Stimulated activated CD4-positive, alpha-beta T cell treated with anti-CD3 and anti-CD28 coated beads, Interleukin-15, amount 100 ng/mL, for 48 hours (primary cell): ENCODE data around the gene CLEC4F.
"Not testable (repeated sequence)": the region's sequence is repeated elsewhere in the genome, so short reads cannot be mapped to it uniquely, and the experiment has no call there.

Experiments used
- DNase-seq, 2 donors: peaks; one replicate each; pipeline ENCODE4 v3.0.0-alpha.2; 2020; ENCODE audit warnings: low read depth in 2 of 2

The CLEC4F gene

DNA sequence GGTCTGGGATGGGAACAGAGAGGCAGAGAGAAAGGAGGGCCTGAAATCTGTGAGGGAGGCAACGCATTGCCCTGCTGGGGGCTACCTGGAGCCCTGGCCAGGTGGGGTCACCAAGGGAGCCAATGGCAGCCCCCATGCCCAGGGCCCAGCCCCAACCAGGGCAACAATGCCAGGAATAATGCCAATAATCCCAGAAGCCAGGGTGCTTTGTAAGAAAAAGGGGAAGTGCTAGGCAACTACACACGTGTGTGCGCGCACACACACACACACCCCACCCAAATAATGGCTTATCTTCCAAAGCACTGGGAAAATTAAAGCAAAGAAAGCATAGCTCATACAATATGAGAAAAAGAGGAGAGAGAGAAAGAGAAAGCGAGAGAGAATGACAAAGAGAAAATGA, 7.0 kb upstream of the CLEC4F start:
- DNase-seq = no peak

- no peak for DNase-seq
These were observed 6.4 kb upstream of the CLEC4F start for GRCh38 chr2:70826696-70827350.

GRCh38 chr2:70823249-70823648, 2.9 kb upstream of the CLEC4F start:
- no peak for DNase-seq

- DNase-seq = no peak
These were observed 2.4 kb upstream of the CLEC4F start for GRCh38 chr2:70822843-70823242.

- no peak for DNase-seq
These were observed 3.0 kb downstream of the CLEC4F start for GRCh38 chr2:70817284-70817954.

- DNase-seq = no peak
These were observed 3.7 kb downstream of the CLEC4F start for GRCh38 chr2:70816726-70817125.

DNA sequence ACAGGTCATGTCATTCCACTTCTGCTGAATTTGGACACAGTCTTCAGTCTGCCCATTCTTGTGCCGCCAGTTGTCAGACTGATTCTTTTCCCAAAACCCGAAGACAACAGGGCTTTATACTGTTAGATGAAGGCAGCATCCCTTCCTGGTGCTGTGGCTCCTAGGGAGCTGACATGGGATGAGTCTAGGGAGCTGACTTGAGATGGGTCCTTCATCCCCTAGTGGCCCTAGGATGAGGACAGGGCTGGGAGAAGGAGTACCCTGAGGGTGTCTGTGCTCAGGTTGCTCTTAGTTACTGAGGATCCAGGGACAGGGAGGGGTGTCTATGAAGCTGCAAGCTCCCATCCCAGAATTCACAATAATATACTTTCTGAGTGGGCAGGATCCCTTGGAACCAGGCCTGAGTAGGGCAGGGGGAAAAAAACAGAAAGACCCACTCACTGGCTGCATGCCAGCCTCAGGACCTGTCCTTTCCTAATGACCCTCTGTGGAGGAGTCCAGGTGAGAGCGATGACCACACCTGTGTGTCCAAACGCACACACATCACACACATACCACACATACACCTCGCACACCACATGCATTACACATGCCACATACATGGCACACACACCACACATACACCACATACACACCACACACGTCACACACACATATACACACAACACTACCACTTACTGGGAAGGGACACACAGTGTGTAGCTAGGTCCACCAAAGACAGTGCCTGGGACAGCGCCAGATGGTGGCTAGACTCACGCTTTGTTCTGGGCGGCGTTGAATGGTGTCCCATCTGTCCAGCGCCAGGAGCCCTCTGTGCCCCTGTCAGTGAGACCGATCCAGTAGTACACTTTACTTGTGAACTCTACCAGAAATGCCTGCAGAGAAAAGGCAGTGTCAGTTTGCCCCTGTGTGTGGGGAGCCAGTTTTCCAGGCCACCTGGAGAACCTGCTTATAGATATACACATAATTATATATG, 11.1 kb downstream of the CLEC4F start:
- no peak for DNase-seq

DNA sequence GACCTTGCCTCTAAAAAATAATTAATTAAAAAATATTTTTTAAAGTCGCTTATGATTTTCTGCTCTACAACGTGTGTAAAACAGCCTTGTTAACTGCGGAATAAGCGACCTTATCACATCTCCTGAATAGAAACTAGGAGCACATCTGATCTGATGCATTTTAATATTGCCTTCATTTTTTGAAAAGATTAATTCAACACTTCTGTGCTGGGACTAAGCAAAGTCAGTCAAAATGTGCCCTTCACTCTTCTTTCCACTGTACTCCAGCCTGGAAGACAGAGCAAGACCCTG, 12.6 kb downstream of the CLEC4F start:
- DNase-seq = no peak

- DNase-seq = no peak
These were observed 13.1 kb downstream of the CLEC4F start for GRCh38 chr2:70807102-70807827.

- no peak for DNase-seq
These were observed 13.8 kb downstream of the CLEC4F start for GRCh38 chr2:70806620-70807019.

- no peak for DNase-seq
These were observed 14.4 kb downstream of the CLEC4F start for GRCh38 chr2:70806013-70806412.

- no peak for DNase-seq
These were observed 18.7 kb downstream of the CLEC4F start for GRCh38 chr2:70801607-70802263.

GRCh38 chr2:70799706-70800105, 20.7 kb downstream of the CLEC4F start:
- DNase-seq = no peak

GRCh38 chr2:70797996-70798395, 22.4 kb downstream of the CLEC4F start:
- DNase-seq = not testable (repeated sequence)

- no peak for DNase-seq
These were observed 22.9 kb downstream of the CLEC4F start for GRCh38 chr2:70797506-70797905.

DNA sequence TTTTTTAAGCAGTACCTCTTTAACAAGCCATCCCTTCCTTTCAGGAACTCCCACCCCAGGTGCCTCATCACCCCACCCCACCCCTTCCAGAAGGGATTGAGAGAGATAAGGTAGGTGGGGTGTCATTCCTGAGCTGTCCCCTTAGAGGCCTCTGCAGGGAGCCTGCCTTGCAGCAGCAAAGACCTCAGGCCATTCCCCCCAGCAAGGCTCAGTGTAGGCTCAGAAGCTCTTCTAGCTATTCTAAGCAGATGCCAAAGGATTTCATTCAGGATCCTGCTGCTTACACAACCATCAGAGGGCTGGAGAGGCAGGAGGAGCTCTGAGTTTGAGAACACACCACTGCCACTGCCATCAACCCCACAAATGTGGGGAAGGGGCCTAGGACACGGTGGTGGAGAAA, 24.1 kb downstream of the CLEC4F start:
- no peak for DNase-seq

GRCh38 chr2:70795164-70795995, 25.0 kb downstream of the CLEC4F start:
- DNase-seq = no peak

DNA sequence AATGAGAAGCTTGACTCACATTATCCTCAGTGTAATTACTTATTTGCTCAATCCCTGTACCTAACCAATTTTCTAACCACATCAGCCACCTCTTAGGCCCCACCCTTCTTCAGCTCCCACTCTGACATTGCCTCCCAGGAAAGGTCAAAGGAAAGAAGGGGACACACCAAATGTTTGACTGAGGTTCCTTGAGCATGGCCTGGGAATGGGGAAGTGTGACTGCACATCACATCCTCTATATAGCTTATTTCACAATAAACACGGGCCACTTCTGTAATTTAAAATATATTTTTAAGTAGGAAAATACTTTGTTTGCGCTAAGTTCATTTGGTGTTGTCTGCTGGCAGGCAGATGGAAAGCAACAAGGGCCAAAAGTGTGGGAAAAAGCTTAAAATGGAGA, 26.9 kb downstream of the CLEC4F start:
- DNase-seq = no peak

DNA sequence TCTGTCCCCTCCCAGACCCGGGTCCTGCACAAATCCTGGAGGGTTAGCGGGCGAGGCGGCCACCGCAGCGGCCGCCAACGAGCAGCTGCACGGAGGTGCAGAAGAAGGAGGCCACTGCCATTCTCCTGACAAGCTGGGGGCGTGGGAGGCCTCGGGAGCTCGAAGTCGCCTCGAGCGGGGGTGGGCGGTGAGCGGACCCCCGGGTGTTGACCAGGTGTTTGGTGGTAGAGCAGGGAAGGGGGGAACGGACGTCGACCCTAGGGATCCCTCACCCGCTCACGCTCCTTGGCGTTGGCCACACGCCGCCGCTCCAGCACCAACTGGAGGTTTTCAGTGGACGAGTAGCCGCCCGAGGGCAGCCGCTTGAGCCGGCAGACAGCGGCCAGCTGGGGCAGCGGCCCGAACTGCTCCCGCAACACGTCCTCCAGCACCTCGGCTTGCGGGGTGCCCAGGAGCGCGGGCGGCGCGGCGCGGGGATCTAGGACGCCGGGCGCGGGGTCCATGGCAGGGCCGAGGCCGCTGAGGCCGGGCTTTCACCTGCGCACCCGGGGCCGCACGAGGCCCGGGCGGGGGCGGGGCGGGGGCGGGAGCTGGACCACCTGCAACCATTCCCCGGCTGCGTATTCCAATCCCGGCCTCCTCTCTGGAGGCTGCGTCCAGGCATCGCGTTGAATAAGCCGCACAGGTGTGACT, 30.1 kb downstream of the CLEC4F start, which contains the start of gene FIGLA:
Gene FIGLA, minus strand, starts transcription at position 508 of the 693 bp plus-strand sequence. Its CDS starts 5 bp downstream, at position 503.
- DNase-seq = no peak
